Measurements from ENCODE around the gene CDCA5.

The CDCA5 gene

DNA sequence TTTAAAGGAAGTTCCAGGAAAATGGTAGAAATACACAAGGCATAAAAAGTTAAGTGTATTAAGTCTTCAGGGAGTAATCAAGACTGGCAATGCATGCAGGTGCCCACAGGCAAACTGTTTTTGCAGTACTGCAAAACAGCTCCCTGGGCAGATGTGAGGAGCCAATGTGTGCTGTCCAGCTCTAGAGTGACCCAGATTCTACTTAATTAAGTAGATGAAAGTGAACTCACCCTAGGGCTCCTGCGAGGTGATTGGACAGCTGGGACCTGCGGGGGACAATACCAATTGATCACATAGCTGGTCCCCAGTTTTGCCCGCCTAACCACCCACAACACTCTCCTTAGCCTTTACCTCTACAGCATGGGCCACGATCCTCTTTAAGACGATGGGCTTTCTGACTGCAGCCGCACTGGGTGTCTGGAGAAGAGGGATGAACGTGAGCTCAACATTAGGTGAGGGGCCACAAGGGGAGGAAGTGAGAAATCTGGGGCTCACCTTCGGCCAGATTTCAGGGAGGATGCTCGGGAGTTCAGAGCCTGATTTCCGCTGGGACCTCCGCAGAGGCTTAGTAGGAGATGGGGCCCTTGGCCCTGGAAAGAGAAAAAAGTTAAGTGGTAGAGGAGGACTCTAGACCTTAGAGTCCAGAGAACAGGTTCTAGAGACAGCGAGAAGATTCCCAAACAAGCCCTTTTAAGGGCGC, 556 bp downstream of the CDCA5 start:
- Histone ChIP-seq H3K27me3 (ENCODE audit: control insufficient read depth, insufficient read depth, low read length) (no peaks in the 10 kb centered on the region), H3K4me1 (ENCODE audit: control insufficient read depth, insufficient read depth, low read length) (peaks cover 6% of the 10 kb centered on the region), H3K9ac (ENCODE audit: low read length) (peak overlapping the region; percentile 99), H3K27ac (ENCODE audit: low read depth, low read length) (peak overlapping the region; percentile 97), H3K9me3 (ENCODE audit: control insufficient read depth, insufficient read depth, low read depth, low read length) (no peaks in the 10 kb centered on the region), H3K36me3 (ENCODE audit: control insufficient read depth, insufficient read depth, low read length) (peaks cover 70% of the 10 kb centered on the region), H3K4me3 (ENCODE audit: low read depth, low read length) (peak overlapping the region; percentile 98)

DNA sequence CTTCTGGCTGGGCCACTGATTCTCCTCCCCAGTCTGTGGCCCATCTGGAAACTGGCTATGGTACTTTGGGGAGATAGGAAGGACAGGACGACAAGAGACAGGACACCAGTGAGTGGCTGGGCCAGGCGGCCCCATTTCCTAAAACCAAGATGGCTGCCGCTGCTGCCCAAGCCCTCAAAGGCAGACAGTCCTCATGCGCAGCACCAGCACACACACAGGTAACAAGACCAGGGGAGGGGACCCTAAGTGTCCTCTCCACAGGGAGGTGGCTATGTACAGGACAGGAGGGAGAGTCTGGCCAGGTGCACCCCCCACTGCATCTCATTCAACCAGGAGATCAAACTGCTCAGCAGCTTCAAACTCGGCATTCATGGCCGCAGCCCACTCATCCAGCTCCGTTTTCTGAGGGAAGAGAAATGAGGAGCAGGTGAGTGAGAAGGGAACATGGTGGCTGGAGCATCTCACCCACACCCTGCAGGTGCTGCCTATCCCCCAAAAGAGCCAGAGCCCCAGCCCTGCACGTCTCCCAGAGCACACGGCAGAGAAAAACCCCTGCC, 5.0 kb downstream of the CDCA5 start:
- Histone ChIP-seq H3K27ac (ENCODE audit: low read depth, low read length) (no peak overlapping the region), H3K36me3 (ENCODE audit: control insufficient read depth, insufficient read depth, low read length) (peaks cover 62% of the 10 kb centered on the region), H3K4me1 (ENCODE audit: control insufficient read depth, insufficient read depth, low read length) (peaks cover 6% of the 10 kb centered on the region), H3K4me3 (ENCODE audit: low read depth, low read length) (no peak overlapping the region), H3K9ac (ENCODE audit: low read length) (no peak overlapping the region), H3K9me3 (ENCODE audit: control insufficient read depth, insufficient read depth, low read depth, low read length) (no peaks in the 10 kb centered on the region), H3K27me3 (ENCODE audit: control insufficient read depth, insufficient read depth, low read length) (no peaks in the 10 kb centered on the region)

DNA sequence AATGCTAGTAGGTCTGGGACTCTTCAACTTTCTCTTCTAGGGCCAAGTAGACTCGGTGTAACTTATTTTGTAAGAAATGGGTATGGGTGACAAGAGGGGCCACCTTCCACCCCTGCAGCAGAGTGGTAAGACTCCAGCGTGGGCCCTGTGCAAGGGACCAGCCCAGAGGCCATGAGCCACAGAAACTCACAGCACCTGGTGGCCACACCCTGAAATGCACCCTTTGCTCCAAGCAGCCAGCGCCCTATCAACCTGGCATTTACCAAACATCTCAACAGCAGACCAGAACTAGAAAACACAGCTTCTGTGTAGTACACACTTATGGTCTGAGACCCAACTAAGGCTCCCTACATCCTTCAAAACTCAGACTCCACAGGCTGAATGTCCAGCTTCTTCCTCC, 5.7 kb downstream of the CDCA5 start:
- peaks cover 6% of the 10 kb centered on the region for H3K4me1 ChIP-seq (ENCODE audit: control insufficient read depth, insufficient read depth, low read length)
- no peak overlapping the region for H3K9ac ChIP-seq (ENCODE audit: low read length)
- H3K9me3 ChIP-seq (ENCODE audit: control insufficient read depth, insufficient read depth, low read depth, low read length) = no peaks in the 10 kb centered on the region
- H3K27me3 ChIP-seq (ENCODE audit: control insufficient read depth, insufficient read depth, low read length) = no peaks in the 10 kb centered on the region
- no peak overlapping the region for H3K4me3 ChIP-seq (ENCODE audit: low read depth, low read length)
- no peak overlapping the region for H3K27ac ChIP-seq (ENCODE audit: low read depth, low read length)
- peaks cover 62% of the 10 kb centered on the region for H3K36me3 ChIP-seq (ENCODE audit: control insufficient read depth, insufficient read depth, low read length)

DNA sequence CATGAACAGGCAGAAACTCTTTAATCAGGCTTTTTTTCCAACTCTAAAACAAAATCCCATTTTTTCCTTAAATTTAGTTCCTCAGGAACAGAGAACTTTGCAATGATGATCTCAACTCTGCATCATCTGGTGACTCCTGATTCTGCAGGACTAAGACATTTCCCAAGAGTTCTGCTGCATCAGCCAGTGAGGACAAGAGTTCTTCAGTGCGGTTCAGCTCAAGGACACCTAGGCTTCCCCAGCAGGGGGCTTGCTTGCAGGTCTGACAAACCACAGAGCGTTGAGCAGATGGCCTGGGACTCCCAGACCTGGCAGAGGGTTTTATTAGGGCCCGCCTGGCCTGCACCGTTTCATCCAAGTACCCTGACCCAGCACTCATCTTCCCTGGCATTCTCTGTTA, 6.4 kb downstream of the CDCA5 start:
- no peaks in the 10 kb centered on the region for H3K27me3 ChIP-seq (ENCODE audit: control insufficient read depth, insufficient read depth, low read length)
- no peak overlapping the region for H3K4me3 ChIP-seq (ENCODE audit: low read depth, low read length)
- peaks cover 56% of the 10 kb centered on the region for H3K36me3 ChIP-seq (ENCODE audit: control insufficient read depth, insufficient read depth, low read length)
- no peaks in the 10 kb centered on the region for H3K4me1 ChIP-seq (ENCODE audit: control insufficient read depth, insufficient read depth, low read length)
- no peaks in the 10 kb centered on the region for H3K9me3 ChIP-seq (ENCODE audit: control insufficient read depth, insufficient read depth, low read depth, low read length)
- H3K9ac ChIP-seq (ENCODE audit: low read length) = no peak overlapping the region
- no peak overlapping the region for H3K27ac ChIP-seq (ENCODE audit: low read depth, low read length)

DNA sequence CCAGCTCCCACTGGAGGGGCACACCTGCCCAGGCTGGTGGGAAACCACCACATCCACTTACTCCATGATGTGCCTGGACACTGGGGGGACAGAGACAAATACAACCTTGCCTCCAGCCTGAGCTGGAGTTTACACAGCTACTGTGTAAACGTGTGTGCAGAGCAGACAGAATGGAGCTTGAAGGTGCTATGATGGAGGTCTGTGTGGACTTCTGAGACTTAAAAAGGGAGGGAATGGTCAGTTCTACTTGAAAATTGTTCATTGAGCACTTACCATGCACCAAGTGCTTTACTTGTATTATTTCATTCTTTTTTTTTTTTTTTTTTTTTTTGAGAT, 11.2 kb downstream of the CDCA5 start:
- Histone ChIP-seq H3K4me3 (ENCODE audit: low read depth, low read length) (no peak overlapping the region), H3K9me3 (ENCODE audit: control insufficient read depth, insufficient read depth, low read depth, low read length) (no peaks in the 10 kb centered on the region), H3K36me3 (ENCODE audit: control insufficient read depth, insufficient read depth, low read length) (peaks cover 14% of the 10 kb centered on the region), H3K9ac (ENCODE audit: low read length) (no peak overlapping the region), H3K4me1 (ENCODE audit: control insufficient read depth, insufficient read depth, low read length) (no peaks in the 10 kb centered on the region), H3K27ac (ENCODE audit: low read depth, low read length) (no peak overlapping the region), H3K27me3 (ENCODE audit: control insufficient read depth, insufficient read depth, low read length) (no peaks in the 10 kb centered on the region)

DNA sequence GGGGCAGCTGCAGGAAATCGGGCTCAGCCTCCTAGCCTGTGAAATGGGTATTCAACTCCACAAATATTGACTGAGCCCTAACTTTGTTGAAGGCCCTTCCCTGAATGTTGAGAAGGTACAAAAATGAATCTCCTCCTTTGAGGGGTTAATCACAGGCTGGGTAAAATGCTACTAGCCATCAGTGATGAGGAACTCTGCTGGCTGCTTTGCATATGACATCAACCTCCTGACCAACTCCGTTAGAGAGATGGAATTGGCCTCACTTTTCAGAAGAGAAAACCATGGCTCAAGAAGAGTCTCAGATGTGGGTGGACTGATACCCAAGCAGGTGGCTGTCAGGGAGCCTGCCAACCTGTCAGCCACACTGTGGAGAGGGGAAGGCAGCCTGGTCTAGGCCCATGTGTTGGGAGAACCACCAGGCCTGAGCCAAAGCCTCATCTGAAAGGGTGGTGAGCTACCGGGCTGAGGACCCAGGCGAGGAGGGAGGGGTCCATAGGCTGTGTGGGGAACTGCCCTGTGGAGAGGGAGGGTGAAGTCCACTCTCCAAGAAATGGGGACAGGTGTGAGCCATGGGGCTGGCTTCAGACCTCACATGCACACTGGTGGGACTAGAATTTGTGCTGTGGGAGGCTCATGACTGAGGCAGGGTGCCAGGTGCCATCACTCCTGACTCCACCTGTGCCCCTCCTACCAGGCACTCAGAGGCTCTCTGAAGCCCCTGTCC, 11.8 kb downstream of the CDCA5 start:
- no peak overlapping the region for H3K9ac ChIP-seq (ENCODE audit: low read length)
- no peaks in the 10 kb centered on the region for H3K9me3 ChIP-seq (ENCODE audit: control insufficient read depth, insufficient read depth, low read depth, low read length)

DNA sequence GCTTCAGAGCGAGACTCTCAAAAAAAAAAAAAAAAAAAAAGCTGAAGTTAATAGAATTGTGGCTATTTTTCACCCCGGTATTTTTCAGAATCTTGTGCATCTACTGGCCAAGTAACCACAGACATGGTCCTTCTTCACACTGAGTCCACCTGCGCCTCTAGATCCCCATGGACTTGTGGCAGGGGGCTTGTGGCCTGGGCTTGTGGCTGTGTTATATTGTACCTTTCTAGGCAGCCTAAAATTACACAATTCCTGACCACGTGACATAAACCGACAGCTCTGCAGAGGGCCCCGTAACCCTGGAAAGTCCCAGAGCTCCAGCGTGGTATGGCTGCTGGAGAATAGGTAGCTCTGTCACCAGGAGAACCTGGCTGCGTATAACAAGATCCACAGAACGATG, 14.6 kb downstream of the CDCA5 start:
- Histone ChIP-seq H3K9me3 (ENCODE audit: control insufficient read depth, insufficient read depth, low read depth, low read length) (no peaks in the 10 kb centered on the region), H3K9ac (ENCODE audit: low read length) (no peak overlapping the region)

More for the DNA sequence above, 11.8 kb downstream of the CDCA5 start:
- Histone ChIP-seq H3K4me3 (ENCODE audit: low read depth, low read length) (no peak overlapping the region), H3K27me3 (ENCODE audit: control insufficient read depth, insufficient read depth, low read length) (no peaks in the 10 kb centered on the region), H3K36me3 (ENCODE audit: control insufficient read depth, insufficient read depth, low read length) (peaks cover 9% of the 10 kb centered on the region), H3K4me1 (ENCODE audit: control insufficient read depth, insufficient read depth, low read length) (peaks cover 5% of the 10 kb centered on the region), H3K27ac (ENCODE audit: low read depth, low read length) (no peak overlapping the region)

DNA sequence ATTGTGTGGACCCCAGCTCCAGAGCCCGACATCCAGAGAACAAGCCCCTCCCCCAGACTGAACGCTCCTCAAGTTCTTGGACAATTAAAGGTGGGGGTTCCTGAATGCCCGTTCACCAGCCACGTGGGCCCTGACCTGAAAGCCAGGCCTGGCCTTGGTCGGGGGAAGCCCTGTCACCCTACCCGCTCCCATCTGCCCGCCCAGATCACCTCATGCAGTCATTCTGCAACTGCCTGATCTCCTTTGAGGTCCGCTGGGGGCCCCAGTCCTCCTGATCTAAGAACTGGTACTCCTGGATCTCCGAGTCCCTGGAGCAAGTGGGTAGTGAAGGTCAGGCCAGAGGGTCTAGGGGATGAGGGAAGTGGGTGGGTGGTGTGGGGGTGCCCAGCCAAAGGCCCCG, 16.4 kb downstream of the CDCA5 start:
- Histone ChIP-seq H3K4me3 (ENCODE audit: low read depth, low read length) (no peak overlapping the region), H3K27ac (ENCODE audit: low read depth, low read length) (no peak overlapping the region), H3K4me1 (ENCODE audit: control insufficient read depth, insufficient read depth, low read length) (peaks cover 16% of the 10 kb centered on the region), H3K9ac (ENCODE audit: low read length) (no peak overlapping the region), H3K36me3 (ENCODE audit: control insufficient read depth, insufficient read depth, low read length) (no peaks in the 10 kb centered on the region), H3K27me3 (ENCODE audit: control insufficient read depth, insufficient read depth, low read length) (no peaks in the 10 kb centered on the region), H3K9me3 (ENCODE audit: control insufficient read depth, insufficient read depth, low read depth, low read length) (no peaks in the 10 kb centered on the region)

More for the DNA sequence above, 14.6 kb downstream of the CDCA5 start:
- Histone ChIP-seq H3K36me3 (ENCODE audit: control insufficient read depth, insufficient read depth, low read length) (no peaks in the 10 kb centered on the region), H3K27ac (ENCODE audit: low read depth, low read length) (no peak overlapping the region), H3K27me3 (ENCODE audit: control insufficient read depth, insufficient read depth, low read length) (no peaks in the 10 kb centered on the region), H3K4me3 (ENCODE audit: low read depth, low read length) (no peak overlapping the region), H3K4me1 (ENCODE audit: control insufficient read depth, insufficient read depth, low read length) (peaks cover 16% of the 10 kb centered on the region)

DNA sequence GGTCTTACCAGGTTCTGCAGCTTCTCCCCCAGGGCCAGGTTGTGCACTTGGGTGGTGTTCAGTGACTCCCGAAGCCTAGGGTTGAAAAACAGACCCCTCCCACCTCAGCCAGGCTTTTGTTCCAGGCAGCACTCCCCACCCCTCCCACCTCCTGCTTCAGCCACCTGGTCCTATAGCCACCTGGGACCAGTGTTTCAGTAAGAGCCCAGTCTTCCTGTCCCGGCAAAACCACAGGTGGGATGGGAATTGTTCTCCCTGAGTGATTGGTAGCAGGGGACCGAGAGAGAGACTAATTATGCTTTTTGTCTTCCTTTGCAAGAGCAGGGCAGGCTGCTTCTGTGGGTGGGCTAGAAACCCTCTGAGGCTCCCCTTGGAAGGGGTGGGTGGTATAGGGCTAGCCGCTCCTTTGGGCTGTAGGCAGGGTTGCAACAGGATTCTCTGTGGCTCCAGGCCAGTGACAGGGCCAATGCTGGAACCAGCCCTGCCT, 17.0 kb downstream of the CDCA5 start:
- Histone ChIP-seq H3K36me3 (ENCODE audit: control insufficient read depth, insufficient read depth, low read length) (no peaks in the 10 kb centered on the region), H3K9me3 (ENCODE audit: control insufficient read depth, insufficient read depth, low read depth, low read length) (no peaks in the 10 kb centered on the region), H3K4me1 (ENCODE audit: control insufficient read depth, insufficient read depth, low read length) (peaks cover 16% of the 10 kb centered on the region), H3K4me3 (ENCODE audit: low read depth, low read length) (peak overlapping the region; percentile 24; the same call in 1 of the 2 replicates), H3K27me3 (ENCODE audit: control insufficient read depth, insufficient read depth, low read length) (no peaks in the 10 kb centered on the region), H3K9ac (ENCODE audit: low read length) (no peak overlapping the region), H3K27ac (ENCODE audit: low read depth, low read length) (peak overlapping the region; percentile 71; the same call in 1 of the 2 replicates)

DNA sequence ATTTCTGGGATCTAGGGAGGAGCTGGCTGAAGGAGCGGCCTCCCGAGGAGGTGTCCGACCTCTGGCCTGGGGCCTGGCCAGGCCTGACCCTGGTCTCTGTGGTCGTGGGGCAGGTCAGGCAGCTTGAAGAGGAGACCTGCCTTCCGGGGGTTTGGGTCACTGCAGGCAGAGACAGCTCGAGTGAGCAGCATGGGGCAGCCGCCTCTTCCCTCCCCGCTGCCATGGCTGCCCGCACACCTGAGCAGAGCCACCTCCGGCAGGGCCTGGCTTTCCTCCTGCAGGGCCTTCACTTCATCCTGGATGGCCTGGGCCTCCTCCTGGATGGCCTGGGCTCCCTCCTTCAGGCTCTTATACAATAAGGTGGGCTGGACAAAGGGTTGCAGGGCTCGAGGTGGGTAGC, 17.5 kb downstream of the CDCA5 start:
- peak overlapping the region; percentile 71 for H3K27ac ChIP-seq (ENCODE audit: low read depth, low read length)
- no peaks in the 10 kb centered on the region for H3K9me3 ChIP-seq (ENCODE audit: control insufficient read depth, insufficient read depth, low read depth, low read length)
- H3K9ac ChIP-seq (ENCODE audit: low read length) = no peak overlapping the region
- no peaks in the 10 kb centered on the region for H3K27me3 ChIP-seq (ENCODE audit: control insufficient read depth, insufficient read depth, low read length)
- H3K4me1 ChIP-seq (ENCODE audit: control insufficient read depth, insufficient read depth, low read length) = peaks cover 16% of the 10 kb centered on the region
- H3K4me3 ChIP-seq (ENCODE audit: low read depth, low read length) = peak overlapping the region; percentile 24; the same call in 1 of the 2 replicates
- no peaks in the 10 kb centered on the region for H3K36me3 ChIP-seq (ENCODE audit: control insufficient read depth, insufficient read depth, low read length)

DNA sequence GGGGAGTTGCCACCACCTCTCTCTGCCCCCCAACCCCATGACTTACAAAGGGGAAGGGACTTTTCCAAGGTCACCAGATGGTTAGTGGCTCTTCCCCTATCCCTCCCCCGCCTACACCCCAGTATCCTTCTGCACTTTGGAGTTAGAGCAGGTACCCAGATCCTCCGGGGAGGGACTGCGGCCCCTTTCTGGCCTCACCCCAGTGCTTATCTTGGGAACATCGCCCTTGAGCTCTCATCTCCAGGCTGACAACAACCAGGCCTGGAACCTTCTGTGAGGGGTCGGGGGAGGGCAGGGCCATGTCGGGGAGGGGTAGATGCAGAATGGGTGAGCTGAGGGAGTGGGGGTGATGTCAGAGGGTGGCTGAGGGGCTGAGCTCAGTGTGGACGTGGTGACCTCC, 18.0 kb downstream of the CDCA5 start:
- Histone ChIP-seq H3K27ac (ENCODE audit: low read depth, low read length) (no peak overlapping the region), H3K9me3 (ENCODE audit: control insufficient read depth, insufficient read depth, low read depth, low read length) (no peaks in the 10 kb centered on the region), H3K27me3 (ENCODE audit: control insufficient read depth, insufficient read depth, low read length) (no peaks in the 10 kb centered on the region), H3K4me3 (ENCODE audit: low read depth, low read length) (no peak overlapping the region), H3K9ac (ENCODE audit: low read length) (no peak overlapping the region), H3K36me3 (ENCODE audit: control insufficient read depth, insufficient read depth, low read length) (no peaks in the 10 kb centered on the region), H3K4me1 (ENCODE audit: control insufficient read depth, insufficient read depth, low read length) (peaks cover 16% of the 10 kb centered on the region)
